OCI-LY7 (cell line): Measurements from ENCODE around the gene PIGP. TPM values are rescaled to one million over a fixed set of nuclear protein-coding genes. Genes with fewer than 3 reads are reported as not detected.

ENCODE experiments used
- BruUV-seq: library from RNA; stranded (reverse); fragments of 400-500 nt; replicated peaks from 2 replicates; lab custom pipeline; 2021; lab: Mats Ljungman, UMichigan
- CTCF ChIA-PET: fragments of 300-600 bp; sonication (Branson Sonifier 250); formaldehyde crosslinking; loops from one replicate; lab custom pipeline; 2022; ENCODE audit warnings: antibody characterized with exemption; ENCODE audit not compliant: unreplicated experiment; lab: Charles Lee
- POLR2A ChIA-PET: fragments of 300-600 bp; sonication (Branson Sonifier 250); formaldehyde crosslinking; loops from one replicate; lab custom pipeline; 2022; ENCODE audit warnings: antibody characterized with exemption; lab: Charles Lee
- DNase-seq: peaks from one replicate; pipeline ENCODE4 v3.0.0-alpha.2; 2015; ENCODE audit warnings: low spot score
- H2AFZ ChIP-seq: fragments of 200-600 bp; sonication (generic), shearing (Covaris generic); 2 replicates; pipeline ENCODE4 v1.6.1; 2014; ENCODE audit warnings: mild to moderate bottlenecking, antibody characterized with exemption, low read length, moderate library complexity
- H3K27ac ChIP-seq: fragments of 200-600 bp; sonication (generic); 2 replicates; pipeline ENCODE4 v1.5.1; 2014; ENCODE audit warnings: mixed run types, low read depth, mild to moderate bottlenecking, moderate library complexity, low read length, inconsistent platforms; ENCODE audit not compliant: poor library complexity, severe bottlenecking
- H3K36me3 ChIP-seq: fragments of 200-600 bp; sonication (generic); 2 replicates; pipeline ENCODE4 v1.6.1; 2014; ENCODE audit warnings: mild to moderate bottlenecking, antibody characterized with exemption, low read length, moderate library complexity, mixed read lengths; ENCODE audit not compliant: insufficient read depth
- H3K4me1 ChIP-seq: fragments of 200-600 bp; sonication (generic); 2 replicates; pipeline ENCODE4 v1.5.1; 2014; ENCODE audit warnings: mild to moderate bottlenecking, low read length; ENCODE audit not compliant: insufficient read depth, poor library complexity, severe bottlenecking
- H3K4me2 ChIP-seq: fragments of 200-600 bp; sonication (generic); 2 replicates; pipeline ENCODE4 v1.6.1; 2014; ENCODE audit warnings: mild to moderate bottlenecking, low read length
- H3K4me3 ChIP-seq: fragments of 200-600 bp; sonication (generic); 2 replicates; pipeline ENCODE4 v1.5.1; 2014; ENCODE audit warnings: mild to moderate bottlenecking, low read depth, low read length; ENCODE audit not compliant: poor library complexity, severe bottlenecking
- H3K79me2 ChIP-seq: fragments of 200-600 bp; sonication (generic); 2 replicates; pipeline ENCODE4 v1.6.1; 2016; ENCODE audit warnings: low read depth, mild to moderate bottlenecking, low read length, moderate library complexity, mixed read lengths; ENCODE audit not compliant: insufficient read depth
- H3K9me2 ChIP-seq: fragments of 200-600 bp; sonication (generic); 2 replicates; pipeline ENCODE4 v1.6.1; 2016; ENCODE audit warnings: mild to moderate bottlenecking, low read length, mixed read lengths; ENCODE audit not compliant: insufficient read depth
- H3K9me3 ChIP-seq: fragments of 200-600 bp; sonication (generic); 2 replicates; pipeline ENCODE4 v1.6.1; 2014; ENCODE audit warnings: mild to moderate bottlenecking, mixed run types, low read length, mixed read lengths
- H4K20me1 ChIP-seq: fragments of 200-600 bp; sonication (generic); 2 replicates; pipeline ENCODE4 v1.6.1; 2014; ENCODE audit warnings: mild to moderate bottlenecking, antibody characterized with exemption, low read length, moderate library complexity, mixed read lengths; ENCODE audit not compliant: insufficient read depth
- EZH2phosphoT487 ChIP-seq: fragments of 200-600 bp; sonication (generic); IDR thresholded peaks from 2 replicates; pipeline ENCODE4 v1.6.1; 2018; ENCODE audit warnings: low read depth, borderline replicate concordance, mild to moderate bottlenecking, mixed run types, antibody characterized with exemption, low read length, moderate library complexity, mixed read lengths
- intact Hi-C: fragments of 100-400 bp; cut with micrococcal nuclease; formaldehyde crosslinking; loops from one replicate; pipeline ENCODE4 v1.10.0; 2022; ENCODE audit not compliant: unreplicated experiment
- total RNA-seq, 2 experiments: library from RNA; depleted of rRNA in 1 of 2; stranded (reverse); fragments of >200 nt in 1 of 2; shearing (Covaris generic) in 1 of 2; gene quantifications; 2 replicates each; pipeline ENCODE4 v1.2.3, GENCODE V29; 2014 to 2022
- TF ChIP-seq, protein P1 (sequence below): fragments of 200-600 bp; sonication (generic); conservative IDR thresholded peaks from 2 replicates; pipeline ENCODE4 v1.5.1; 2014; ENCODE audit warnings: mild to moderate bottlenecking, antibody characterized with exemption, low read length, moderate library complexity, mixed read lengths

The PIGP gene
- total RNA-seq, 2 experiments from 2014 or later, result 7.4 to 35.4 TPM

DNA sequence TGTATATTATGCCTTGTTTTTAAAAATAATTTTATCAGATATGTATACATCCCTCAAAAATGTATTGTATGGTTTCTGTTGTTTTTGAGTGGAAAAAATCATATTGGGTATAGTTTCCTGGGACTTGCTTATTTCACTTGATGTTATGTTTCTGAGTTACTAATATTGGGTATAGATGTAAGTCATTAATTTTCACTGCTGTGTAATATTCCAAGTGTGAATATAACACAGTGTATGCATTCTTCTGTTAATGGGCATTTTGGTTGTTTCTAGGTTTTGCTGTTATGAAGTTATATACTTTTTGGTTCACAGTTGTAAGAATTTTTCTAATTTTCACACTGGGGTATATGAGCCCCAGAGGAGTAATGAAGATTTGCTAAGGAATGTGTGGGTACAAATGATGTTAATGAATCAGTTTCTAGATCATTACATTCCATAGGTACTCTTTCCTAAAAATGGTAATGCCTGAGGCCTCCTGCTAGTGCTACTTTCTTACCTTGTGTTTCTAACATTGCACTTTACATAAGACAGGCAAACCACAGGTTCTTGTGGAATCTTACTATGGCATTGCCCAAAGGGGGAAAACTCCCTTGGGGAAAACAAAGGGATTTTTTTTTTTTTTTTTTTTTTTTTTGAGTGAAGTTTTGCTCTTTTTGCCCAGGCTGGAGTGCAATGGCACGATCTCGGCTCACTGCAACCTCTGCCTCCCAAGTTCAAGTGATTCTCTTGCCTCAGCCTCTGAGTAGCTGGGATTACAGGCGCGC is 3.4 kb upstream of the PIGP start:
- BruUV-seq, result no TSS peak
- intact Hi-C loops, result no loop called here
- no peak overlapping the region for H3K4me3 ChIP-seq
- no peak for DNase-seq
- H3K4me1 ChIP-seq, result peaks cover 36% of the 10 kb centered on the region
- peaks cover 80% of the 10 kb centered on the region for H3K79me2 ChIP-seq
- peaks cover 5% of the 10 kb centered on the region; the same call in 1 of the 2 replicates for H3K9me3 ChIP-seq
- ChIA-PET POLR2A (interaction anchor here (1.0 kb wide), 1 partner anchor 110 kb away, joined by 3 read pairs; the partner anchor contains the start of gene HLCS), CTCF (no interaction called here)
- H4K20me1 ChIP-seq, result peaks cover 21% of the 10 kb centered on the region
- H3K4me2 ChIP-seq, result no peak overlapping the region
- no peaks in the 10 kb centered on the region for H3K9me2 ChIP-seq
- no peak overlapping the region for H3K27ac ChIP-seq
- no peak overlapping the region for H2AFZ ChIP-seq
- TF ChIP-seq, protein P1, sequence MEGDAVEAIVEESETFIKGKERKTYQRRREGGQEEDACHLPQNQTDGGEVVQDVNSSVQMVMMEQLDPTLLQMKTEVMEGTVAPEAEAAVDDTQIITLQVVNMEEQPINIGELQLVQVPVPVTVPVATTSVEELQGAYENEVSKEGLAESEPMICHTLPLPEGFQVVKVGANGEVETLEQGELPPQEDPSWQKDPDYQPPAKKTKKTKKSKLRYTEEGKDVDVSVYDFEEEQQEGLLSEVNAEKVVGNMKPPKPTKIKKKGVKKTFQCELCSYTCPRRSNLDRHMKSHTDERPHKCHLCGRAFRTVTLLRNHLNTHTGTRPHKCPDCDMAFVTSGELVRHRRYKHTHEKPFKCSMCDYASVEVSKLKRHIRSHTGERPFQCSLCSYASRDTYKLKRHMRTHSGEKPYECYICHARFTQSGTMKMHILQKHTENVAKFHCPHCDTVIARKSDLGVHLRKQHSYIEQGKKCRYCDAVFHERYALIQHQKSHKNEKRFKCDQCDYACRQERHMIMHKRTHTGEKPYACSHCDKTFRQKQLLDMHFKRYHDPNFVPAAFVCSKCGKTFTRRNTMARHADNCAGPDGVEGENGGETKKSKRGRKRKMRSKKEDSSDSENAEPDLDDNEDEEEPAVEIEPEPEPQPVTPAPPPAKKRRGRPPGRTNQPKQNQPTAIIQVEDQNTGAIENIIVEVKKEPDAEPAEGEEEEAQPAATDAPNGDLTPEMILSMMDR, result no peak
- no peak for TF ChIP-seq EZH2phosphoT487
- no peaks in the 10 kb centered on the region for H3K36me3 ChIP-seq

DNA sequence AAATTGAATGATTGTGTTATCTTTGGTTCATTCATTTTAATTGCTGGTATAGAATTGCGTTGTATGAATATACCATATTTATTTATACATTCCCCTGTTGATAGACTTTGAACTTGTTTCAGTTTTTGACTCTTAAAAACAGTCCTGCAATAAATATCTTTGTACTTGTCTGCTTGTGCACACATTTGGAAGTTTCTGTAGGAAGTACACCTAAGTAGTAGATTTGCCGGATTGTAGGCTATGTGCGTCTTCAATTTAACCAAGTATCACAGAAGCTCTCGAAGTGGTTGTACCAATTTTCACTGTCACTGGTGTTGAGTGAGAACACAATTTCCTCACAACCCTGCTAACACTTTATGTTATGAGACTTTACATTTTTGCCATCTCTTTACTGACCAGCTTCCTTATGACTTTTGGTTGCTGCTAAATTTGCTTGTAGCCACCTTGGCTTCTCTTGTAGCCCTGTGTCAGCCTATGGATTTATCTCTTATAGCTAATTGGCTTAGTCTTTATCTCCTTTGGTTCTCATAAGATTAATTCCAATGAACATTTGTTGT is 2.4 kb upstream of the PIGP start:
- no peak for DNase-seq
- TF ChIP-seq EZH2phosphoT487, result no peak
- TF ChIP-seq, protein P1, result no peak
- Histone ChIP-seq H3K4me2 (peak overlapping the region; percentile 94), H4K20me1 (peaks cover 21% of the 10 kb centered on the region), H3K4me3 (no peak overlapping the region), H3K4me1 (peaks cover 42% of the 10 kb centered on the region), H3K36me3 (no peaks in the 10 kb centered on the region), H3K9me2 (no peaks in the 10 kb centered on the region), H2AFZ (no peak overlapping the region), H3K79me2 (peaks cover 72% of the 10 kb centered on the region), H3K27ac (no peak overlapping the region), H3K9me3 (peaks cover 5% of the 10 kb centered on the region; the same call in 1 of the 2 replicates)
- CTCF ChIA-PET, result no interaction called here
- no TSS peak for BruUV-seq
- POLR2A ChIA-PET, result interaction anchor here (0.6 to 1.7 kb wide), 3 partner anchors 9 to 109 kb away, joined by 3 to 4 read pairs (median 3); partner anchors contain the start of gene HLCS
- intact Hi-C loops, result no loop called here
